HG03342 (cell line): ENCODE data around the gene HSD3B2.

Experiments used
- ATAC-seq: cut with Tn5 transposase; IDR thresholded peaks from one replicate; pipeline ENCODE4 v1.9.1; 2021; ENCODE audit warnings: mild to moderate bottlenecking, moderate library complexity; ENCODE audit not compliant: unreplicated experiment

The HSD3B2 gene

GRCh38 chr1:119452091-119452490 is 37.1 kb downstream of the HSD3B2 start:
- no peak for ATAC-seq

DNA sequence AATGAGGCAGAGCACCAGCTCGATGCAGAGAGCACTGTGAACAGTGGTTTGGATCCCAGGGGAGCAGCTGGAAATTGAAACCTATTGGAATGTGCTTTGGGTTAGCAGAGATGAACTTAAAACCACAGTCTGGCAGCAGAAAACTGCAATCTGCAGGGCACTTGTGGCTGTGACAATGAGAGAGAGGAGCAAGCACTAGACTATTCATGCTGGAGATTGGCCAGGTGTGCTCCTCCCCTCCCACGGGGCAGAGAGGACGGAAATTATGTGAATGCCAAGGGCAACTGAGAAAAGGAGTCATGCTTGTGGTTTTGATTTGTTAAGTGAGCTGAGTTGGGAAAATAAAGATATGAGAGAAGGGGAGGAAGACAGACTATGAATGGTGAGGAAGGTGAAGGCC is 38.1 kb downstream of the HSD3B2 start:
- no peak for ATAC-seq

DNA sequence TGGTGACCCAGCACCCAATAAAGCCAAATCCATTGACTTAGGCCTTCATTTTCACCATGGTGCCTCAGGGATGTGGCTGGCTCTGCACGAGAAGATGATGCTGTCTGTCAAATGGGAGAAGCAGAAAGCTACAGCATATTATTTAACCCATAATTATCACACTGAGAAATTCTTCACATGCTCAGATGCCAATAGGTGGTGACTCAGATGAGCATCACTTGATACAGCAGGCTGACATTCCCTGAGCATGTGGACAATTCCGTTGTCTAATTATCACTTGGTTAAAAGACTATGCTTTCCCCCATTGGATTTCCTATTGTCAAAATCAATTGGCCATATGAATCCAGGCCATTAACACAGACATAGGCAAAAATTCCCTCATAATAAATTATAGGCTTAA is 48.0 kb downstream of the HSD3B2 start:
- no peak for ATAC-seq

GRCh38 chr1:119463569-119463968 is 48.6 kb downstream of the HSD3B2 start:
- no peak for ATAC-seq

- ATAC-seq = no peak
These were observed 51.5 kb downstream of the HSD3B2 start for GRCh38 chr1:119466445-119466844.

- no peak for ATAC-seq
These were observed 52.3 kb downstream of the HSD3B2 start for GRCh38 chr1:119467219-119467618.

GRCh38 chr1:119467857-119468668 is 53.1 kb downstream of the HSD3B2 start:
- no peak for ATAC-seq

GRCh38 chr1:119469741-119470140 is 54.8 kb downstream of the HSD3B2 start:
- no peak for ATAC-seq

DNA sequence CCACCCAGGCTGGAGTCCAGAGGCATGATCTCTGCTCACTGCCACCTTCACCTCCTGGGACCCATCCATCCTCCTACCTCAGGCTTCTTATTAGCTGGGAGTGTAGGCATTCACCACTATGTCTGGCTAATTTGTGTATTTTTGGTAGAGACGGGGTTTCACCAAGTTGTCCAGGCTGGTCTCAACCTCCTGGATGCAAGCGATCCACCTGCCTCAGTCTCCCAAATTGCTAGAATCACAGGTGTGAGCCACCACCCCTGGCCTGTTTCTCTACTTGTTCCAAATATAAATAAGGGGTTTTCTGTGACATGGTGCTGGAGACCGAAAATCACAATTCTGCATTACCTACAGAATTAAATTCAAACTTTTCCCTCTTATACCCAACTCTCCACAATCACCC is 55.4 kb downstream of the HSD3B2 start:
- no peak for ATAC-seq

DNA sequence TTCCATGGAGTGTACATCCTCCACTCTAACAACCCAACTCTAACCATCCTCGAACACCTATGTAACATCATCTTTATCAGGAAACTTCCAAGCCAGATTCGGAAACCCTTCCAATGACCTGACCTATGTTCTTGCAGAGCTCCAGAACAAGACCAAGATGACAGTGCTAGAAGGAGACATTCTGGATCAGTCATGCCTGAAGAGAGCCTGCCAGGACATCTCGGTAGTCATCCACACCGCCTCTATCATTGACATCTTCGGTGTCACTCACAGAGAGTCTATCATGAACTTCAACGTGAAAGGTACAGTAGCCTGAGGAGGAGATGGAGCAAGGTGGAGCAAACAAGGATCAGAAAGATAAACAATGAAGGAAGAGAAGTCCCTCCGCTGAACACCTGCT is 56.0 kb downstream of the HSD3B2 start:
- no peak for ATAC-seq

DNA sequence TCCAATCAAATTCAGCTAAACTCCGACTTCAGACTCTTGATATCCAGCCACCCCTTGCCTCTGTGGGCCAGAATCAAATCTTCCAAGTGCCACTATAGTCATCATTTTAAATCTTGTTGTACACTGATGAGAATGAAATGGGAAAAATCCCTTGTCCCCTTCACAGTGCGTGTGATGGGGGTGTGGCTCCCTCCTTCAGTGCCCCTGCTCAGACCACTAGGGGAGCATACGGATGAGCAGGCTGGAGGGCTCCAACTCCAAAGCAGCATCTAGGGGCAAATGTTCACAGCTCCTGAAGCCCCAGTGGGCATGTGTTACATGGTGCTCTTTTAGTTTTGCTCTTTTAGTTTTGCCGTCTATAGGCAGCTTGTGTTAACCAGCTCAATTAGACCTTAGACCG is 56.6 kb downstream of the HSD3B2 start:
- no peak for ATAC-seq

GRCh38 chr1:119472080-119472818 is 57.3 kb downstream of the HSD3B2 start:
- no peak for ATAC-seq
